Measurements from ENCODE around the gene ATG4A. TPM values are rescaled to one million over a fixed set of nuclear protein-coding genes. Genes with fewer than 3 reads are reported as not detected.

ATG4A gene
- total RNA-seq, 1 experiment from 2014 or later, result 6.4 TPM

- TF ChIP-seq CTCF (conservative IDR thresholded peaks at IDR 0.05), result no peak
- Histone ChIP-seq H4K91ac (ENCODE audit: insufficient read length, low read depth, low read length) (no peak overlapping the region), H3K79me1 (ENCODE audit: insufficient read depth, low read depth, low read length, poor library complexity, severe bottlenecking) (no peaks in the 10 kb centered on the region), H3K9ac (ENCODE audit: extremely low read depth, insufficient read length, low read length) (no peak overlapping the region), H3K4me1 (ENCODE audit: insufficient read depth, low read length) (peaks cover 2% of the 10 kb centered on the region; the same call in 1 of the 2 replicates), H3K14ac (ENCODE audit: insufficient read depth, low read length) (no peak overlapping the region), H2BK15ac (ENCODE audit: low read depth, low read length) (no peak overlapping the region), H3K23ac (ENCODE audit: insufficient read length, low read depth, low read length) (no peak overlapping the region), H3K27ac (ENCODE audit: insufficient read length, low read depth, low read length) (no peak overlapping the region), H3K18ac (ENCODE audit: insufficient read length, low read depth, low read length) (no peak overlapping the region), H3K4ac (ENCODE audit: low read depth, low read length) (no peak overlapping the region), H3K79me2 (ENCODE audit: insufficient read depth, low read length) (no peaks in the 10 kb centered on the region), H3T11ph (ENCODE audit: low read length) (no peak overlapping the region), H3K56ac (ENCODE audit: insufficient read length, low read depth, low read length) (no peak overlapping the region), H4K8ac (replicated peaks; ENCODE audit: insufficient read length, low read depth, low read length) (no peak overlapping the region), H3K23me2 (ENCODE audit: insufficient read length, low read depth, low read length, poor library complexity, severe bottlenecking) (no peaks in the 10 kb centered on the region), H2BK12ac (ENCODE audit: insufficient read length, low read depth, low read length) (no peak overlapping the region), H3K4me2 (ENCODE audit: insufficient read depth, insufficient read length, low read length) (no peak overlapping the region), H2AFZ (ENCODE audit: low read length) (no peak overlapping the region), H4K5ac (ENCODE audit: insufficient read length, low read depth, low read length) (no peak overlapping the region), H2BK120ac (ENCODE audit: low read depth, low read length, poor library complexity, severe bottlenecking) (no peak overlapping the region), H2AK5ac (ENCODE audit: insufficient read length, low read length) (no peak overlapping the region), H3K9me3 (ENCODE audit: control insufficient read depth, low read depth, low read length) (no peaks in the 10 kb centered on the region), H3K27me3 (ENCODE audit: insufficient read depth, low read length) (no peaks in the 10 kb centered on the region), H2BK5ac (ENCODE audit: insufficient read length, low read length) (no peak overlapping the region), H2BK20ac (ENCODE audit: low read depth, low read length, poor library complexity, severe bottlenecking) (no peak overlapping the region), H4K20me1 (ENCODE audit: control insufficient read depth, insufficient read depth, insufficient read length) (no peaks in the 10 kb centered on the region)
- no peak overlapping the region; a peak in 1 of 7 replicates for H3K27ac Mint-ChIP-seq
- peaks cover 3% of the 10 kb centered on the region for H3K27me3 Mint-ChIP-seq (ENCODE audit: low read depth)
- peaks cover 39 to 47% of the 10 kb centered on the region in 2 experiments for H3K4me1 Mint-ChIP-seq
- no peak overlapping the region for H3K4me3 Mint-ChIP-seq
- H3K9me3 Mint-ChIP-seq, result no peaks in the 10 kb centered on the region
- no CpG with 5 or more reads among the region's 3 CpGs for WGBS (ENCODE audit: extremely low coverage, insufficient read length, low lambda C conversion rate)
- DNase-seq, result no peak
- H3K36me3 Mint-ChIP-seq (ENCODE audit: insufficient read depth in 1 of 3, low read depth in 3 of 3), result peaks cover 18 to 27% (median 25%) of the 10 kb centered on the region in 3 experiments
Measured at GRCh38 chrX:108173874-108174273, 82.3 kb downstream of the ATG4A start.

All from H9 (cell line).